ENCODE results near the gene DCAF4.

- no peak for TF ChIP-seq CTCF (conservative IDR thresholded peaks at IDR 0.05)
- TF ChIP-seq ZFX (IDR thresholded peaks at IDR 0.05) = no peak
These were observed 54.6 kb downstream of the DCAF4 start for GRCh38 chr14:72980863-72981262.
